OCI-LY3 (cell line): ENCODE results near the gene TSPAN7.

Experiments used
- H2AFZ ChIP-seq: fragments of 200-600, 300-600 bp; shearing (Covaris generic); 2 replicates; pipeline ENCODE4 v1.6.0; 2014; ENCODE audit warnings: antibody characterized with exemption, low read depth, low read length
- H3K27ac ChIP-seq: fragments of 200-600, 300-600 bp; sonication (generic); 2 replicates; pipeline ENCODE4 v1.5.1; 2014; ENCODE audit warnings: mild to moderate bottlenecking, low read length, moderate library complexity, mixed read lengths
- H3K27me3 ChIP-seq: fragments of 200-600, 300-600 bp; sonication (generic); 2 replicates; pipeline ENCODE4 v1.6.1; 2014; ENCODE audit warnings: low read depth, low read length, mixed read lengths
- H3K36me3 ChIP-seq: fragments of 200-600, 300-600 bp; sonication (generic); replicated peaks from 2 replicates; pipeline ENCODE3; 2014; ENCODE audit warnings: low read depth, low read length, mixed read lengths
- H3K4me1 ChIP-seq: fragments of 300-600, 200-600 bp; sonication (generic); 2 replicates; pipeline ENCODE4 v1.6.1; 2014; ENCODE audit warnings: low read length, mixed read lengths
- H3K4me2 ChIP-seq: fragments of 200-600, 300-600 bp; sonication (generic); 2 replicates; pipeline ENCODE4 v1.6.1; 2014; ENCODE audit warnings: low read length, mixed read lengths
- H3K4me3 ChIP-seq: fragments of 300-600, 200-600 bp; sonication (generic); 2 replicates; pipeline ENCODE4 v1.5.1; 2014; ENCODE audit warnings: antibody characterized with exemption, mild to moderate bottlenecking, low read length, moderate library complexity
- H3K79me2 ChIP-seq: fragments of 300-600, 200-600 bp; shearing (Covaris generic); 2 replicates; pipeline ENCODE4 v1.6.1; 2014; ENCODE audit warnings: mild to moderate bottlenecking, low read length, mixed read lengths
- H3K9ac ChIP-seq: fragments of 300-600, 200-600 bp; shearing (Covaris generic); 2 replicates; pipeline ENCODE4 v1.6.0; 2014; ENCODE audit warnings: mild to moderate bottlenecking, low read length, moderate library complexity
- H3K9me3 ChIP-seq: fragments of 200-600, 300-600 bp; shearing (Covaris generic); 2 replicates; pipeline ENCODE4 v1.6.1; 2014; ENCODE audit warnings: low read length, mixed read lengths; ENCODE audit not compliant: insufficient read depth
- H4K20me1 ChIP-seq: fragments of 200-600, 300-600 bp; sonication (generic); 2 replicates; pipeline ENCODE4 v1.6.1; 2016; ENCODE audit warnings: low read length, mixed read lengths; ENCODE audit not compliant: insufficient read depth
- EZH2phosphoT487 ChIP-seq: fragments of 200-600 bp; shearing (Covaris generic); IDR thresholded peaks from 2 replicates; pipeline ENCODE4 v1.6.1; 2018; ENCODE audit warnings: antibody characterized with exemption, mixed run types, low read depth
- TF ChIP-seq, protein P1 (sequence below): fragments of 200-600, 300-600 bp; sonication (generic); IDR thresholded peaks from 2 replicates; pipeline ENCODE4 v1.5.1; 2014; ENCODE audit warnings: antibody characterized with exemption, low read length, low read depth

The TSPAN7 gene

DNA sequence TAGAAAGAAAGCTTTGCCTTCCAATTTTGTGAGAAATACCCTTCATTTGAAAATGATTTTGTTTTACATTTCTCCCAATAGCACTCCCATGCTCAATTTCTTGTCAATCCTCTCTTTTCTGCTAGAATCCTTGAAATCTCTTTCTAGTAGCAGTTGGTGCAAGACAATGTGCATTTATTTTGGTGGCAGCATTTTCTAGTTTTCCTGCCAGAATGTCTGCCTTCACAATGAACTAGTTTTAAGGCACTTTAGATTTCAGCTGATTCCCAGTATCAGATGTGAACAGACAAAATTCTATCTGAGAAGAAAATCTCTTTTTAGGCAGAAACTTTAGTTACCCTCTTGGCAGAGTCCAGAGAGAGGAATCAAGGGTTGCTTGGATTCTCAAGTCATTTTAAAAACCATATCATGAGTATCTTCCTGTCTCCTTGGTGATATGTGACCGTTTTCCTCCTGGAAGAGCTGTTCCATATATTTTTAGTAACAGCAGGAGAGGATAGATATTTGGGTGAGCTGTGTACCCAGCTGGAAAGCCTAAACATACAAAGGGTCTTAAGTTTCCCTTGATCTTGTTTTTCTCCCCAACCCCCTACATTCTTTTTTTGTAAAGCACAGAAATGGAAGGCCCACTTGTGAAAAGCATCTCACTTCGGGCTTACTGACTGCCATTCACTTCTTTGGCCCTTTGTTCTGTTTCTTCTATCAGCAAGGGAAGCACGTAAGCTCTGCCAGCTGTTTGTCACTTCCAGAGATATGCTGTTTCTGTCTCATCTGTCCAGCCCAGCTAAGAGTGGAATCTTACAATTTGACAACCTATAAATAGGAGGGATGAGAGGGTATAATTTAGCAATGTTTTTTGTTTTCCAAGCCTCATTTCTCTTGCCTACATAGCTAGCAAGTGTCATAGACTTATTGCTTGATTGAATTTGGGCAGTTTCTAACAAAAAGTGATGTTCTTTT is 38.7 kb downstream of the TSPAN7 start:
- H3K9me3 ChIP-seq, result peaks cover 3% of the 10 kb centered on the region; the same call in 1 of the 2 replicates
- H3K4me2 ChIP-seq, result no peak overlapping the region
- TF ChIP-seq, protein P1, sequence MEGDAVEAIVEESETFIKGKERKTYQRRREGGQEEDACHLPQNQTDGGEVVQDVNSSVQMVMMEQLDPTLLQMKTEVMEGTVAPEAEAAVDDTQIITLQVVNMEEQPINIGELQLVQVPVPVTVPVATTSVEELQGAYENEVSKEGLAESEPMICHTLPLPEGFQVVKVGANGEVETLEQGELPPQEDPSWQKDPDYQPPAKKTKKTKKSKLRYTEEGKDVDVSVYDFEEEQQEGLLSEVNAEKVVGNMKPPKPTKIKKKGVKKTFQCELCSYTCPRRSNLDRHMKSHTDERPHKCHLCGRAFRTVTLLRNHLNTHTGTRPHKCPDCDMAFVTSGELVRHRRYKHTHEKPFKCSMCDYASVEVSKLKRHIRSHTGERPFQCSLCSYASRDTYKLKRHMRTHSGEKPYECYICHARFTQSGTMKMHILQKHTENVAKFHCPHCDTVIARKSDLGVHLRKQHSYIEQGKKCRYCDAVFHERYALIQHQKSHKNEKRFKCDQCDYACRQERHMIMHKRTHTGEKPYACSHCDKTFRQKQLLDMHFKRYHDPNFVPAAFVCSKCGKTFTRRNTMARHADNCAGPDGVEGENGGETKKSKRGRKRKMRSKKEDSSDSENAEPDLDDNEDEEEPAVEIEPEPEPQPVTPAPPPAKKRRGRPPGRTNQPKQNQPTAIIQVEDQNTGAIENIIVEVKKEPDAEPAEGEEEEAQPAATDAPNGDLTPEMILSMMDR, result no peak
- no peak for TF ChIP-seq EZH2phosphoT487
- no peak overlapping the region for H3K4me3 ChIP-seq
- H3K36me3 ChIP-seq, result no peaks in the 10 kb centered on the region
- H4K20me1 ChIP-seq, result no peaks in the 10 kb centered on the region
- no peaks in the 10 kb centered on the region for H3K79me2 ChIP-seq
- H3K4me1 ChIP-seq, result no peaks in the 10 kb centered on the region
- no peak overlapping the region for H2AFZ ChIP-seq
- no peaks in the 10 kb centered on the region for H3K27me3 ChIP-seq
- no peak overlapping the region for H3K27ac ChIP-seq
- H3K9ac ChIP-seq, result no peak overlapping the region

GRCh38 chrX:38601866-38602265 is 40.5 kb downstream of the TSPAN7 start:
- Histone ChIP-seq H2AFZ (no peak overlapping the region), H3K27ac (no peak overlapping the region), H3K36me3 (no peaks in the 10 kb centered on the region), H4K20me1 (no peaks in the 10 kb centered on the region), H3K27me3 (no peaks in the 10 kb centered on the region), H3K4me3 (no peak overlapping the region), H3K4me2 (no peak overlapping the region), H3K79me2 (no peaks in the 10 kb centered on the region), H3K9me3 (peaks cover 3% of the 10 kb centered on the region; the same call in 1 of the 2 replicates), H3K4me1 (no peaks in the 10 kb centered on the region), H3K9ac (no peak overlapping the region)
- TF ChIP-seq, protein P1, result no peak
- TF ChIP-seq EZH2phosphoT487, result no peak

DNA sequence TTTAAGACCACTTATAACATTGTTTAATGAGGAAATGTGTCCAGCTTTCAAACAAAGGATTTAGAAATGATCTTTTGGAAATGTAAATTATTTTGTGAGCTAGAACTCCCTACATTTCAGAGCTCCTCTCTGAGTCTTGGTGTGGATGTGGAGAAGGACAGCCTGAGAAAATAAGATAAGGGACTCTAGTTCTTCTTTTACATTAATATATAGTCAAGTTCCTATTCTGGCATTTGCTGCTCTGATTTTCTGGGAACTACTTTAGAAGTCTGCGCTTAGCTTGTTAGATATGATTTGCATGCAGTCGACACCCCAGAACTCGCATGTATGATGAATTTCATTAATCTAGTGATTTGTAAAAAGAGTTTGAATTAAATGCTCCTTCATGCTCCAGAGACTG is 45.5 kb downstream of the TSPAN7 start:
- Histone ChIP-seq H3K4me2 (no peak overlapping the region), H2AFZ (no peak overlapping the region), H4K20me1 (no peaks in the 10 kb centered on the region)

DNA sequence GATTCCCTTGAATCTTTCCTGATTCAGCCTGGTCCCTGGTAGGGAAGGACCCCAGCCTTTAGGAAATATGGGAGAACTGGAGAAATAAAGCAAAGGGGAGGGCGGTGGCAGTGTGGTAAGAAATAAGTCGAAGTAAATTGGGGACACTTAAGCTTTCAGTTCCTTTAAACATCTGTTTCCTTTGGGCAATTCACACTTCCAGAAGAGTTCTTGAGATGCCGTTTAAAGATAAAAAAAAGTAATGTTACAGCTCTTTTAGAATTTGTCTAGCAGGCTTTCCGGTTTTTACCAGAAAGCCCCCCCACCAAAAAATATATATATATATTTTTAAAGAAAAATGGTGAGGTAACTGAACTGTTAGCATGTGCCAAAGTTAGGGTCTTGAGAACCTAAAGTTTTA is 46.6 kb downstream of the TSPAN7 start:
- H3K79me2 ChIP-seq, result no peaks in the 10 kb centered on the region

More for the DNA sequence above, 45.5 kb downstream of the TSPAN7 start:
- H3K27me3 ChIP-seq, result no peaks in the 10 kb centered on the region
- H3K4me3 ChIP-seq, result no peak overlapping the region
- no peak for TF ChIP-seq EZH2phosphoT487
- TF ChIP-seq, protein P1, result no peak
- H3K36me3 ChIP-seq, result no peaks in the 10 kb centered on the region
- H3K4me1 ChIP-seq, result no peaks in the 10 kb centered on the region
- no peak overlapping the region for H3K27ac ChIP-seq
- H3K9me3 ChIP-seq, result no peaks in the 10 kb centered on the region
- no peaks in the 10 kb centered on the region for H3K79me2 ChIP-seq
- H3K9ac ChIP-seq, result no peak overlapping the region

More for the DNA sequence above, 46.6 kb downstream of the TSPAN7 start:
- H3K27ac ChIP-seq, result no peak overlapping the region
- no peak for TF ChIP-seq EZH2phosphoT487
- TF ChIP-seq, protein P1, result no peak
- no peaks in the 10 kb centered on the region for H3K4me1 ChIP-seq
- H3K4me2 ChIP-seq, result no peak overlapping the region
- no peaks in the 10 kb centered on the region for H3K27me3 ChIP-seq
- H4K20me1 ChIP-seq, result no peaks in the 10 kb centered on the region
- no peak overlapping the region for H3K9ac ChIP-seq
- no peaks in the 10 kb centered on the region for H3K9me3 ChIP-seq
- H3K36me3 ChIP-seq, result no peaks in the 10 kb centered on the region
- no peak overlapping the region for H2AFZ ChIP-seq
- H3K4me3 ChIP-seq, result no peak overlapping the region
